NK-92 treated with Interleukin-12 subunit alpha and Interleukin-12 subunit beta, amount 100 ng/mL, for 24 hours (cell line): ENCODE measurements around the gene TTN.

Source experiments
- DNase-seq: peaks from one replicate; lab custom pipeline; 2025; lab: John Stamatoyannopoulos, UW

Gene TTN

DNA sequence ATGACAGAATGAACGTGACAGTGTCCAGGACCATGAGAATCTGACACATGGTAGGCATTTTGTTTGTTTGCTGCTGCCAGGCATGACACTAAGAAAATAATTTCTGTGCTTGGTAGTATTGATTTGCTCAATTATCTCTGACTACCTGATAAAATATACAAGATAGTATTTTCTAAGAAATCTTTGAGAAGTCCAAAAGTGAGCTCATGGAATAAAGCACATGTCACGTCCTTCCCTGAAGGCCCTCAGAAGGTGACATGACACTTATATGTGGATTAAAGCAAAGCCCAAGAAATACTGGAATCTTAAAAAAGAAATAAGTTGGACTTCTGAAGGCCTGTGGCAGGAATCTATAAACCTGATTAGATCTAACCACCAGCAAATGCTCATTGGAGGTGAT, 3.8 kb upstream of the TTN start:
- DNase-seq: no peak

DNA sequence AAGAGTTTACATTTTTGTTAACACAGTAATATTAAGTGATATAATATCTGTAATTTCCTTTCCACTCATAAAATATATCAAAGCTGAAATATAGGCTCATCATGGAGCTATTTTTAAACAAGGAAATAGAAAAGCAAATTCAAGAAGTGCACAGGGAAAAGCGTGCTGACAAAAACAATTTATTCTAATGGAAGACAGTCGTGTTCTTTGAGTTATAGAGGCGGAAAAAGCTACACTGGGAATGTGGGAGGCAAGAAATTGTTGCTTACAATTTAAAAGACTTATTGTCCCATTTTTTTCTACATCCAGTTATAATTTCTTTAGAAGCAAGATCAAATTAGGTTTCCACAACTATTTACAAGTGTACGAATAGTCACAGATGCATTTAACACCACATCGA, 3.2 kb upstream of the TTN start:
- DNase-seq: no peak

DNA sequence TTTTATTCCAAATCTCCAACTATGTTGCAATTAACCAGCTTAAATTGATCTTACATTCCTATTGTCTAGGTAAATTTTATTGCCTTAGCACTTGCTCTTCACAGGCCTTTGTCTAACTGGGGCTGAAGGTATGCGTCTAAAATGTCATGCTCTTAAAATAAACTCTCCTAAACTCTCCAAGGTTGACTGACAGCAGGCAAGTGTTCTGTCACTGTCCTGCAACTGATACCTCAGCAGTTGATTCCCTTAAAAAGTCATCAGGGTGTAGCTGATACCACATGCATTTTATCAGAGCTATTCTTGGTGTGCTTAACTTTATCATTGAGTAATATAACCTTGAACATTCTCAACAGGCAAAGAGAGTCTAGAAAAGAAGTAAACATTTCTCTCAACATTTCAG, 680 bp downstream of the TTN start:
- no peak for DNase-seq

DNA sequence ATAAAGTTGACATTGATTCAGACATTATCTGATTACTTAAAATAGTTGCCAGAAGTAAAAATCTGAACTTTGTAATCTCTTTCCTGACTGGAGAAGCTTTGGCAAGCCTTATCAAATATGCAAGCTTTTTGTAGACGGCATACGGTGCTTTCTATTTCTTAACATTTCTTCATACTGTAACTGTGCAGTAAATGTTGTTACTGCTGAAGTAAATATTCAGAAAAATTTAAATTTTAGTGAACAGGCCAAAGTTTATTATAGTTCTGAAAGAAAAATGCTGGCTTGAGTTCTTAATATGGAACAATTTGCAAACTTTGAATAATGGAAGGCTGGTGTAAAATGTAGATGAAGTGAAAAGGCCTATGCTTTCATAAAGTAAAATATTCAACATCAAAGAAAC, 1.8 kb downstream of the TTN start:
- DNase-seq: no peak

DNA sequence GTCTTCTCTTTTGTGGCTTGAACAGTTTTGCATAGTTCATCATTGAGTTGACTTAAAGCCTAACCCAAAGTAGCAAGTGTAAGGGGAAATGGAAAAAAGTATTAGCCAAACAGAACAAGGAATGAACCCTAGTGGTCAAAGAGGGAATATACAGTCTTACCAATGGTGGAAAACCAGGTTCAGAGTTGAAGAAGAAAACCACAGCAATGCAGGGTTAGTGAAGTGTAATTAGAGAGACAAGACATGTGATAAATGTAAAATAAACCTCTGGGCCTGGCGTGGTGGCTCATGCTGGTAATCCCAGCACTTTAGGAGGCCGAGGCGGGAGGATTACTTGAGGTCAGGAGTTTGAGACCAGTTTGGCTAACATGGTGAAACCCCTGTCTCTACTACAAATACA, 2.4 kb downstream of the TTN start:
- DNase-seq: no peak

DNA sequence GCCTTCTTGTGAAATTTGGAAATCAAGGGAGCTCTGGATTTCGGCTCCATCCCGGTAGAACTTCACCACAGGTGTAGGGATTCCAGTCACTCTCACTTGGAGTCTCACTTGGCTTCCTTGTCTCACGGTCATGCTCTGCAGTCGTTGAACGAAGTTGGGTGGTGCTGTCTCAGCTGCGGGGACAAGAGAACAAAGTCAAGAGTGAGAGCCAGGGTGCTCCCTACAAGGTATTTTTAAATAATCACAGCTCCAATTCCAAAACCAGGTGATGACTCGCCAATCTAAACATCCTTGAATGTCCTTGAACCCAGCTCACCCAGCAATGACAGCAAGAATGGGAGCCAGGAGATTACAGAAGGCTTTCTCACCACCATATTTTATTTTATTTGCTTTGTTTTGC, 6.7 kb downstream of the TTN start:
- no peak for DNase-seq

DNA sequence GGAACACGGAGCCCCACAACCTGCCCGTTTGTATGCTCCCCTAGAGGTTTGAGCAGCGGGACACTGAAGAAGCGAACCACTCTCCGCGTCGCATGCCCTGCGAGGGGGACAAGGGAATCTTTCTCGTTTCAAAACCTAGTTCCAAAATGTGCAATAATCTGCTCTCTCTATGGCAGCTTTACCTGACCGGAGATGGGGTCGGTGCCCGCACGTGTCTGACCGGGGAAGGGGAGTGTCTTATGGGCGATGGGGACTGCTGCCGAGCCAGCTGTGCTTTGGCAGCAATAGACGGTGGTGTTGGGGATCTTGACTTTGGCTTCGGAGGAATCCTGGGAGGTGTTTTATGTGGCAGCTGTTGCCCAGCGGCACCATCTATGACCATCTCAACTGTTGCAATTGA, 7.9 kb downstream of the TTN start:
- DNase-seq: no peak

DNA sequence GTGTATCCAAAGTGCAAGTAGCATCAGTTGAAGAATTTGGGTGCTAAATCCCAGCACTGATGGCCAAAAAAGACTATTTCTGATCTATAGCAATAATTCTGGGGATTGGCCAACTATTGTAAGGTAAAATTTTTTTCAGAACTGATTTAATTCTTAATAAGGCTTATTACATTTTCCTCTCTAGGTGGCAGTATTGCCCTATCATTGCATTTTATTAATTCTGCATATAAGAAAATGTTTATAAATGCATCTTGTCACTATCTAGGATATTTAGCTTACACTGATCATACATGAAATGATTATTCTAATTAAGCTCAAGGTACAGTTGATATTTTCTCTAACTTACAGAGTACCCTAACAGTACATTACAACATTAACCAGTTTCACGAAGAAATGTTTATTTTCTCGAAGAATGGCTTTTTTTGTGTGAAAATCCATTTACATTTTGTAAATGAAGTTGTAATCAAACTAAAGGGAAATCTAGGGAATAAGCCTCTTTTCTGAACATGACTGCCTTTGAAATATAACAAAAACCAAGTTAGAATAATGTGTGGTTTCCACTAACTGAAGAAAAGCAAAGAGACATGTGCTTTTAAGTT, 11.0 kb downstream of the TTN start:
- DNase-seq: no peak

DNA sequence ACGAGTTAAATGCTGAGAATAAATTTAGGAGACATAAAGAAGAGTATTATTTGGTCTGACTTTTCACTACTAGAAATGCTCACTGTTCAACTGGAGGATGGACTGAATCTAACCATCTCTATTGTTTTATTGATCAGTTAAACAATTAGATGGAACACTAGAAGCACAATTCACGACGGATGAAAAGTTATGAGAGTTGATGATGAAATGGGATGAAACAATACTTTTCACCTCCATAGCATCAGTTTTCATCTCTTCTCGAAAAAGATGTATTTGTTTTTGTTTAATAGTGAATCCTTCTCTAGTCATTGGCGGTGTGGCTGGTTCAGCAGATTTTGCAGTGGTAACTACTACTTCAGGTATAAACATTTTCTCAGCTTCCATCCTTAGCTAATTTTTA, 19.3 kb downstream of the TTN start:
- no peak for DNase-seq

DNA sequence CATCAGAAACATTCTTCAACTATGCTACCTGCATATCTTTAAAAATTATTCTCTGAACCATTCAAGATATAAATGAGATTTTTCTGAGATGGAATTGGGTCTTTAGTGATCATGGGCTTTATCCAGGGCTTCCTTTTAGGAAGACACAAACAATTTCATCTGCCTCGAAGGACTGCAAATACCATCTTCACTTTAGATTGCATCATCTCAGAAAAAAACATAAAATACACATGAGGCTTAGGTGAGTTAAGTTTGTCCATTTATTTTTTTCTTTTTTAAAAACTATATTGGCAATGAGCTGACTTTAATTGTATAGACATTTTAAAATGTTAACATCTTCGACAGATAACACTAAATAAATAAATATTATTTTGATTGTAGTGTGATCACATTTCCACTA, 20.1 kb downstream of the TTN start:
- DNase-seq: no peak

DNA sequence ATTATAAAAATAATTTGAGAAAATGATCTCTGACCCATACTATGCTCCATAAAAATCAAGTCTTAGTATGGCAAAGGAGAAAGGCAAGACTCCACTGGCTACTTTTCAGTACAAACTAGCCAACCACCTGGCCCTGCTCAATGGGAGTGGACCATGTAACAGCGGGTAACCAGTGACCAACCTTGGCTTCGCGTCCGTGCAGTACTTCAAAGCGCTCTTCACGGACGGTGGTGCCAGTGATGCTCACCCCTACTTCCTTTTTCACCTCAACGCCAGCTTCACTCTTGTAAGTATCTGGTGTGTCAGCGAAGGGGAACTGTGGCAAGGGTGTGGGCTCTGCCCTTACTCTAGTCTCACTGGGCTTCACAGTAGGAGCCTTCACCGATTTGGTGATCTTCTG, 23.3 kb downstream of the TTN start:
- DNase-seq: no peak

DNA sequence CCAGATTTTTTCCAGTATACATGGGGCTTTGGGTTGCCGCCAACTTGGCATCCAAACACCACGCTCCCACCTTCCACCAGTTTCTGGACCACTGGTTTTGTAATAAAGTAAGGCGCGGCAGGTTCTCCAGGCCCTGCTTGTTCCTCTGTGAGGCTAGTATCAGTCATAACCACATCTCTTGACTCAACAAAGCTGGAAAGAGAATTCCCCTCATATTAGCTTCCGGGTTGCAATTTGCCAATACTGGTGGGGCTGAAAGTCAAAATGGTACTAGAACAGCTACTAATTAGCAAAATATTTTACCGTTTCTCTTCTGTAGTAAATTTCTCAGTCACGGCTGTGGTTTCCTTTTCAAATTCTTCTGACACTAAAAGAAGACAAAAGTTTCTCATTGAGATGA, 25.0 kb downstream of the TTN start:
- DNase-seq: no peak

DNA sequence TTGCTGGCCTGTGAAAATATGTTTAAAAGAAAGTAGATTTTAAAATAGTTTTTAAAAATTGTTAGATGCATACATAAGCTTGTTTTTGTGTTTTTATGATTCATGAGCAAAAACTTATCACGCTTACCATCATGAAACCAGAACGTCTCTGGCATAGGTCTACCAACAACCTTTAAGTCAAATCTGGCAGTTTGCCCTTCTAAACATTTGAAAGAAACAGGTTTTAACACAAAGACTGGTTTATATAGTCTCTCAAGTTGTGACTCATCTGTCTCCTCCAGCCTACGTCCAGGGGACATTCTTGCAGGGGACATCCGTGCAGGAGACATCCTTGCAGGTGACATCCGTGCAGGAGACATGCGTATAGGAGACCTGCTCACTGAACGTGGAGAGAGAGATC, 29.6 kb downstream of the TTN start:
- no peak for DNase-seq

DNA sequence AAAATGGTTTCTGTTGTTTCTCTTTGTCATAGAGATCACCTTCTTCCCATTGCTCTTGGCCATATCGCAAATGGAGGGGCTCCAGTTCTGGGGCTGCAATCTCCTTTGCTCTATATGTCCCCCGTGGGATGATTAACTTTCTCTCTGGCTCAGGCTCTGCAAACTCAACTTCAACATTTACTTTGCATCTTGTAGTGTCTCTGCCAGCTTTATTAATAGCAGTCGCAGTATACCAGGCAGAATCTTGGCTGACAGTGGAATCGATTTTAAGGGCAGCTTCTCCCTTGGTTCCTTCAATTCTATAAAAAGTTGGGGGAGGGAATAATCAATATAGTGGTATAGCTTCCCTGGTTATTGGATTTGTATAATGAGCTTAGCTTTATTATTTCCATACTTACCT, 30.5 kb downstream of the TTN start:
- DNase-seq: no peak

DNA sequence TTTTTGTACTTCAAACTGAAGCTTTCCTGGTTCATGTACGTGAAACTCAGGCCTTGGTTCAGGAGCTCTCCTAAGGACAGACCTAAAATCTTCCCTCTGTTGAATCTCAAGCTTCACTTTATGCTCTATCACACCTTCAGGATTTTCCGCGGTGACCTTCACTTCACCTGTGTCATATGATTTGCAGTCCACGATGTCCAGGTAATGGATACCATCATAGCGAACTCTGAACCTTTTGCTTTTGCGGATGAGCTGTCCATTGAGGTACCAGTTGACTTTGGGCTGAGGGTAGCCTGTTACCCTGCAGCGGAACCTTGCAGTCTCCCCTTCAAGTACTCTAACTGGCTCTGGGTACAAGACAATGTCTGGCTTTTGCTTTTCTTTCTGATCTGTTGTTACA, 31.2 kb downstream of the TTN start:
- DNase-seq: no peak

DNA sequence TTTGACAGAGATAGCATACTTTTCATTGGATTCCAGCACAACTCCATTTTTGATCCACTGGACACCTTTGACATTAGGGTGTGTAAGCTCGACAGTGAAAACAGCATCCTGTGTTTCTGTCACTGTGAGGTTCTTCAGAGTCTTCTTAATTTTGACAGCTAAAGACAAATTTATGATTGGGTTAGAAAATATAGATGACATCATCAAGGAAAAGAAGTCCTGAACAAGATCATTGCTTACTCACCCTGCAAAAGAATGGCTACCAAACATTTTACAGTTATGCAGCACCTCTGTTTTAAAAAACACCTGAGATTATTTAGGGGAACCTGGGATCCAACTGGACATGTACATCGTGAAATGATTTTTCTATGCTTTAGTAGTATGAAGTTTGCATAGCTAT, 36.7 kb downstream of the TTN start:
- DNase-seq: no peak

DNA sequence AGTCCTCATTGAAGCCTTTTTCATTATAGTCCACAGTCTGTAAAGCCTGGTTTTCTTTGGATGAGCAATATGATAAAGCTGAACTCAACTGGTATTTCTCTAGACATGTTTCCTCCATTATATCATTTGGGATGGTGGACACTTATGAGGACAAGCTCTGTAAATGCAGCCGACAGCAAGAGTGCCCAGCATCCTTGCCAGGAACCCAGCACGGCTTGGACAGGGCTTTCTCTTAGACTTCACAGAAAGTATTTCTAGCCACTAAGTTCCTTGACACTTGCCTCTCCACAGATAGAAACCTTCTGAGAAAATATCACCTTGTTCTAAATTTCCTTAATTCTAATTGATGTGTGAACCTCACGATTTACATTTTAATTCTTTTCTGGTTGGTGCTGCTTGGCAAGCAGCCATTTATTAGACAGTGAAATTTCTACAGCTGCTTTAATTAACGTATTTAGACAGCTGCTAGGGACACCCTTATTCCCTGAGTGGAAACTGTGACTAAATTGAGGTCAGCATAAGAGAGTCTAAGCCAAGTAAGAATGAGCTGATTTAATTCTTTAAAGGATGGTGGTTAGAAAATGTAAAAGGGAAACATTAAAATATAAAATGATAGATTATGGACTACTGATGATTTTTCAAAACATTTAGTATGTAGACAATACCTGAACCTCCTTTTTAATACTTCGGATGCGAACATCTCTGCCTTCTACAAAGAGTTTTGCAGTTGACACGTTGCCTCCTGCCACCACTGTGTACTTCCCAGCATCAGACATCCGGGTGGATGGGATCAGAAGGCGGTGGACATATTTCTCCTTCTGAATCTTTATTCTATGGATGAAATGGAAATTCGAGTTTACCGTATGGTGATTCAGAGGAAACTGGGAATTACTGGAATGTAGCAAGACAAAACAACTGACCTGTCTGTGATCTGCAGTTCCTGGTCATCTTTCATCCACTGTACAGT, 39.8 kb downstream of the TTN start:
- no peak for DNase-seq

DNA sequence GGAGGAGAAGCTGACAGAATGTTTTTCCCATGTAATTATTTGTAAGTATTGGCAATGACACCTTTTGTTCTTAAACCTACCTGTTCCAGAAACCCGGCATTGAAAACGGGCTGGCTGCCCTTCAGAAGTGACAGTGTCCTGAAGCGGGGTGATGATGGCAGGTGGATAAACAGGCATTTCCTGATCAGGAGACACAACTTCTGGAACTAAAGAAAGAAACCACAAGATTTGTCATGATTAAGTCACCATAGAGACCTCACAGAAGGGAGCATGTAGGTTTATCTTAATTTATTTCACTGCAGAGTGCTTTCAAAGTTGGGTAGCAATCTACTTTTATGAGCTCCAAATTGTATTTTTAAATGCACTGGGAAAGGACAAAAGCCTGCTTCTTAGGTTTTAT, 43.1 kb downstream of the TTN start:
- no peak for DNase-seq

DNA sequence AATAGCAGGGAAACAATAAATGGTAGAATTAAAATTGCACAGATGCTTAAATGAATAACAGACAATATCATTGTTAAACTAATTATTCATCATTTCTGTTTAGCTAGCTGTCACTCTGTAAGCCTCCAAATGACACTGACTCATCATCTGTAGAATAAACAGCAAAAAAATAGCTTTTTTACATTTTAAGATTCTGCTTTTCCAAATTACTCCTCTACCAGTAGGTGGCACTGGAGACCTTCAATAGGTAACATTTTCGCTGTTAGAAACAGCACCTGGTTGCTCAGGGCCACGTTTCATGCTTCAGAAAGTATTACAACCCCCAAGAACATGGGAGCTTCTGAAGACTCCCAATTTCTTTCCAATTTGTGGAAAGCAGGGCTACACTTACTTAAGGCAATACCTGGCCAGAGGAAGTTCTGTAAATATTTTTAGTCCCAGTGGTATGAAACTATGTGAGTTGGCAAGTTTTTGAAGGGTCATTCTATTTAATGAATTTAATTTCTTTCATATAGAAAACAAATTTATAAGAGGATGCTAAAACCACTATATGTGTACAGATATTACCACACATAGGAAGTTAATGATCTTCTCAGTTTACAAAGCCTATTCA, 45.4 kb downstream of the TTN start:
- DNase-seq: no peak

DNA sequence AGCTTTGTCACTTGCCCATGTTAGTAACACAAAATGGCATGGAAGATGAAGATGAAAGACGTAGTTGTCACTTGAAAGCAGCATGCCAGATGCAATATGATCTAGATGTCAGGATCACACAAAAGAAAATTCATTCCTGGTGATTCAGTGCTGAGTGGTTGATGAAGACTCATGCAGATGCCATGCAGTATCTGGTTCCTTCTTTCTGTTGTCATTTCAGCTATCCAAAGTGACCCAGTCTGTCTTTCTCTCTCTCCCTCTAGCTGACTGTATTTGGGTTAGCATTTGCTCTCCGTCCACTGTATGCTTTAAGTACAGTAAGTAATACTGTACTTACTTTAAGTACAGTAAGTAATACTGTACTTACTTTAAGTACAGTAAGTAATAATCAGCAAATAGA, 50.4 kb downstream of the TTN start:
- no peak for DNase-seq

DNA sequence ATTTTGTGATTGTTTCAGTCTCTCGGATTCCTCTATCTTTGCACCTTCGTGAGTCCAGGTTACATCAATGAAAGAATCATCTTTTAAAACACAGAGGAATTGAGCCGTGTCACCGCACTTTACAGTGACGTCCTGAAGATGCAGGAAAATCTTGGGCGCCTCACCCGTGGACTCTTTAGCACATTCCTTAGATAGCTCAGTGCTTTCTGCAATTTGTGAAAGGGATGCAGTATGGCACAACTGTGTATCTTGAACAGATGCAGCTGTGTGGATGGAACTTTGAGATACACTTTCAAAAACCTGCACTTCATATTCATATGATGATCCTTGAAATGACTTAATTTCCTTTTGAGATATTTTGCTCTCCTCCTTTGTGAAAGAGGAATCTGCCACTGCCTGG, 50.9 kb downstream of the TTN start:
- no peak for DNase-seq

DNA sequence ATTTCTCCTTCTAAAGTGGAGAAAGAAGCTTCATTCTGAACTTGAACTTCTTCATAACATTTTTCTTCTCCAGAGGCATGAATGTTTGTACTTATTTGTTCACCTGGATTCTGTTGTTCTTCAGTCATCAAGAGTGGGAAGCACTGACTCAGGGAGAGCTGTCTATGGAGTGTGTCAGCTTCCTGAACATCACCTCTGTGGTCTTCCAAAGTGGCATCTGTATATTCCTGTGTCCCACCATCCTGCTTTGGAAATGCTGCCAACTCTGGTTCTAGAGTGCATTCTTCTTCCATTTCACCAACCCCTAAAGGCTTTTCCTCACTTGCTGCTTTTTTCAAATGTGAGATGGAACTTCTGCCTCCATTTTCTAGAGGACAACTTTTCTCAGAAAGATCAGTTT, 59.5 kb downstream of the TTN start:
- DNase-seq: no peak

DNA sequence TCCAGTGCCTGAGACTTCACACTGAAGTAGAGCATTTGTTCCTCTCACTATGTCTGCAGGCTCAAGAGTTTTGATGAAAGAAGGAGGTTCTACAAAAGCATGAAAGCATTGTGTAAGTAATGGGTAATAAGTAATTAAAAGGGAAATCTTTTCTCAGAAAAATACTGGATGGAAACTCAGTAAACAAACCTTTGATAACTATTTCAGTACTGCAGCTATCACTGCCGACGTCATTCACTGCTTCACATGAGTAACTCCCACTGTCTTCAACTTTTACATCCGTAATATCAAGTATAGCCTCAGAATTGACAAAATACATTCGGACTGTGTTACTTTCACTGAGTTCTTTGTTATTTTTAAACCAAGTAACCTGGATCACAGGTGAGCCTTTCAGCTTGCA, 72.7 kb downstream of the TTN start:
- DNase-seq: no peak
